Liver (tissue), 9 donors: ENCODE data around the gene TCAP. TPM values are rescaled to one million over a fixed set of nuclear protein-coding genes. Genes with fewer than 3 reads are reported as not detected.

Experiments
- DNase-seq: peaks from one replicate; pipeline ENCODE4 v3.0.0-alpha.2; 2017; ENCODE audit warnings: low spot score
- H3K27ac ChIP-seq, 2 donors: one replicate each; pipeline ENCODE4 v1.7.0; 2013; ENCODE audit warnings: inconsistent platforms in 2 of 2, low read length in 2 of 2, control low read depth in 1 of 2, low read depth in 1 of 2, mild to moderate bottlenecking in 1 of 2
- H3K27me3 ChIP-seq, 4 donors: one replicate each; pipeline versions ENCODE4 v1.6.1 to v1.7.0; 2013; ENCODE audit warnings: low read length in 3 of 4, inconsistent platforms in 1 of 4, mild to moderate bottlenecking in 1 of 4, moderate library complexity in 1 of 4; ENCODE audit not compliant: control insufficient read depth in 4 of 4, insufficient read depth in 4 of 4
- H3K36me3 ChIP-seq, 4 donors: one replicate each; pipeline versions ENCODE4 v1.6.1 to v1.7.0; 2013; ENCODE audit warnings: low read length in 3 of 4, mild to moderate bottlenecking in 3 of 4, low read depth in 1 of 4, moderate library complexity in 1 of 4; ENCODE audit not compliant: control insufficient read depth in 4 of 4, insufficient read depth in 3 of 4
- H3K4me1 ChIP-seq, 4 donors: one replicate each; pipeline versions ENCODE4 v1.6.1 to v1.7.0; 2013; ENCODE audit warnings: low read length in 3 of 4, mild to moderate bottlenecking in 3 of 4, moderate library complexity in 1 of 4; ENCODE audit not compliant: control insufficient read depth in 4 of 4, insufficient read depth in 4 of 4
- H3K4me3 ChIP-seq, 3 donors: one replicate each; pipeline versions ENCODE4 v1.6.1 to v1.7.0; 2013; ENCODE audit warnings: low read length in 3 of 3, control low read depth in 1 of 3, low read depth in 1 of 3, mild to moderate bottlenecking in 1 of 3
- H3K9ac ChIP-seq, 2 donors: one replicate each; pipeline ENCODE4 v1.7.0; 2013; ENCODE audit warnings: low read length in 2 of 2, mild to moderate bottlenecking in 2 of 2, moderate library complexity in 2 of 2, control low read depth in 1 of 2, low read depth in 1 of 2
- H3K9me3 ChIP-seq, 4 donors: one replicate each; pipeline versions ENCODE4 v1.6.1 to v1.7.0; 2013; ENCODE audit warnings: low read length in 3 of 4; ENCODE audit not compliant: control insufficient read depth in 4 of 4
- EGR1 ChIP-seq, 2 donors: IDR thresholded peaks; 2 replicates each; pipeline ENCODE4 v1.6.1; 2016 to 2018; ENCODE audit warnings: antibody characterized with exemption in 2 of 2, low read depth in 2 of 2
- FOXA1 ChIP-seq: IDR thresholded peaks from 2 replicates; pipeline ENCODE4 v1.6.1; 2016; ENCODE audit warnings: antibody characterized with exemption
- FOXA2 ChIP-seq: IDR thresholded peaks from 2 replicates; pipeline ENCODE4 v1.6.1; 2016; ENCODE audit warnings: antibody characterized with exemption
- GABPA ChIP-seq, 2 donors: IDR thresholded peaks in 1 of 2; conservative IDR thresholded peaks in 1 of 2; 2 replicates each; pipeline ENCODE4 v1.6.1; 2016; ENCODE audit warnings: antibody characterized with exemption in 2 of 2, mild to moderate bottlenecking in 1 of 2, moderate library complexity in 1 of 2
- HNF4G ChIP-seq: IDR thresholded peaks from 2 replicates; pipeline ENCODE4 v1.6.1; 2016; ENCODE audit warnings: antibody characterized with exemption
- JUND ChIP-seq, 2 donors: IDR thresholded peaks; 2 replicates each; pipeline ENCODE4 v1.6.1; 2016; ENCODE audit warnings: antibody characterized with exemption in 2 of 2
- MAX ChIP-seq: IDR thresholded peaks from 2 replicates; pipeline ENCODE4 v1.6.1; 2016; ENCODE audit warnings: antibody characterized with exemption
- NR2F2 ChIP-seq: IDR thresholded peaks from 2 replicates; pipeline ENCODE4 v1.6.1; 2016; ENCODE audit warnings: antibody characterized with exemption
- RAD21 ChIP-seq, 2 donors: IDR thresholded peaks; 2 replicates each; pipeline ENCODE4 v1.6.1; 2016; ENCODE audit warnings: antibody characterized with exemption in 2 of 2, mild to moderate bottlenecking in 2 of 2
- RXRA ChIP-seq, 2 donors: IDR thresholded peaks; 2 replicates each; pipeline ENCODE4 v1.6.1; 2017 to 2018; ENCODE audit warnings: antibody characterized with exemption in 2 of 2, mild to moderate bottlenecking in 1 of 2
- SP1 ChIP-seq: IDR thresholded peaks from 2 replicates; pipeline ENCODE4 v1.6.1; 2018; ENCODE audit warnings: antibody characterized with exemption, mild to moderate bottlenecking
- TAF1 ChIP-seq: conservative IDR thresholded peaks from 2 replicates; pipeline ENCODE4 v1.6.1; 2016; ENCODE audit warnings: antibody characterized with exemption, mild to moderate bottlenecking
- YY1 ChIP-seq: IDR thresholded peaks from 2 replicates; pipeline ENCODE4 v1.6.1; 2016; ENCODE audit warnings: antibody characterized with exemption, mild to moderate bottlenecking
- ZBTB33 ChIP-seq: IDR thresholded peaks from 2 replicates; pipeline ENCODE4 v1.6.1; 2016; ENCODE audit warnings: antibody characterized with exemption
- WGBS: extraction: QIAGEN DNeasy Blood & Tissue Kit; methylation state at CpG from one replicate; pipeline ENCODE4 v1.1.7; 2013; 5-methylcytosine and 5-hydroxymethylcytosine counted together
- polyA plus RNA-seq, 2 donors: library from polyadenylated mRNA; stranded (reverse) in 1 of 2; unstranded in 1 of 2; fragments of 200-250 nt in 1 of 2; fragments of >200 nt in 1 of 2; fragmentation: Nextera tagmentation in 1 of 2; extraction: Ambion mirVana in 1 of 2; gene quantifications; one replicate each; pipeline versions ENCODE4 v1.2.1 to v1.2.3, GENCODE V29; 2013 to 2015
- total RNA-seq, 2 donors: library from RNA; depleted of rRNA; stranded (reverse); fragments of >200 nt; gene quantifications; one replicate each; pipeline ENCODE4 v1.2.3, GENCODE V29; 2014
- TF ChIP-seq, protein P1 (sequence below): fragments of 150-350 bp; IDR thresholded peaks from 2 replicates; pipeline ENCODE4 v1.5.1; 2017; ENCODE audit warnings: improper control_type of control experiment, low read depth, low read length; ENCODE audit not compliant: missing input control
- TF ChIP-seq, protein P2 (sequence below): IDR thresholded peaks from 2 replicates; pipeline ENCODE4 v1.6.1; 2016; ENCODE audit warnings: antibody characterized with exemption
- donor health status: healthy.
- donor health status: healthy.
- donor health status: healthy.
- donor health status: healthy.
- donor health status: healthy.

The TCAP gene
- total and polyA plus RNA-seq, 4 donors = 0.14 to 0.67 (median 0.22) TPM; not detected in 1

DNA sequence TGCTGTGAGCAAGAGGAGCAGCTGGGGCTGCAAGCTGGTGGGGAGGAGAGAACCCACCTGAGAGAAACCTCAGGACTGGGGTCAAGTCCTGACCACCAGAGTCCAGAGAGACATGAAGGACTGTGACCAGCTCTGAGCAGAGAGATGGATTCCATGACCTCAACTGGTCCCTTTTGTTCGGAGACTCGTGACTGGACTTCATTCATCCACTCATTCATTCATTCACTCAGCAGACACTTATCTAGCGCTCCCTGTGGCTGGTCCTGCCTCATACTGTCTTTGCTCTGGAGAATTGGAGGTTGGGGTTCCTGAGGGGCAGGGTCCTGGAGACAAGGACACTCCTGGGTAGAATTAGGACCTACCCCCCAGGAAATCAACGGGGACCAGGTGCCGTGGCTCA, 38.8 kb downstream of the TCAP start:
- Histone ChIP-seq H3K36me3 (peaks cover 0 to 6% (median 0%) of the 10 kb centered on the region in 4 donors), H3K4me1 (peaks cover 32 to 73% (median 65%) of the 10 kb centered on the region in 4 donors)

DNA sequence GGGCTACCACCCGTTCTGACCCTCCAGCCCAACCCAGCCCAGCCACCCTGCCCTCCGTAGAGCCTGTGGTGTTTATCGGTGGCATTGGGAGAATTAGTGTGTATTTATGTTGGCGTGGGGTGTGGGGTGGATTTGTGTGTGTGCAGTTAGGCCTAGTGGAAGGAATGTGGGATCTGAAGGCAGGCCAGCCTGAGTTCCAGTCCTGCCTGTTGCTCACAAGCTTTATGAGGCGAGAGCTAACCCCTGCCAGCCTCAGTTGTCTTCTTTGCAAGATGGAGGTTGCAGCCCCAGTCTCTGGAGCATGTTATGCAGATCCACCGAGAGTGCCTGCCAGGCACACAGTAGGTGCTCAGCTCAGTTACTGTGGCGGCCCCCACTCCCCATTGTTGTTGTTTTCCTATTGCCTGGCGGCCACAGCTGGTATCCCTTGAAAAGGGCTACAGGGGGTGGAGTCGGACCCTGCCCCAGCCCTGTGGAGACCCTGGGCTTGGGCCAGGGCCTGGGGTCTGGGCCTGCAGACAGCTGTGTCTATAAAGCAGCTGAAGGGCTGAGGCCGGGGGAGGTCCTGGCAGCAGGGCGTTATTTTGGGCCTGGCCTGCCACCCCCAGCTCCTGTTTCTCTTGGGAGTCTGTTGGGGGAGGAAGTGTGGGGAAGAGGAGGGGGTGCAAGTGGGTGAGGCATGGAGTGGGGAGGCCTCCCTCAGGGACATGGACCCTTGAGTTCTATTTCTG, 39.8 kb downstream of the TCAP start:
- H3K9me3 ChIP-seq = no peaks in the 10 kb centered on the region
- TF ChIP-seq YY1 (no peak), RAD21 (IDR thresholded peaks at IDR 0.05) (no peak), JUND (IDR thresholded peaks at IDR 0.05) (no peak)
- TF ChIP-seq, protein P1, sequence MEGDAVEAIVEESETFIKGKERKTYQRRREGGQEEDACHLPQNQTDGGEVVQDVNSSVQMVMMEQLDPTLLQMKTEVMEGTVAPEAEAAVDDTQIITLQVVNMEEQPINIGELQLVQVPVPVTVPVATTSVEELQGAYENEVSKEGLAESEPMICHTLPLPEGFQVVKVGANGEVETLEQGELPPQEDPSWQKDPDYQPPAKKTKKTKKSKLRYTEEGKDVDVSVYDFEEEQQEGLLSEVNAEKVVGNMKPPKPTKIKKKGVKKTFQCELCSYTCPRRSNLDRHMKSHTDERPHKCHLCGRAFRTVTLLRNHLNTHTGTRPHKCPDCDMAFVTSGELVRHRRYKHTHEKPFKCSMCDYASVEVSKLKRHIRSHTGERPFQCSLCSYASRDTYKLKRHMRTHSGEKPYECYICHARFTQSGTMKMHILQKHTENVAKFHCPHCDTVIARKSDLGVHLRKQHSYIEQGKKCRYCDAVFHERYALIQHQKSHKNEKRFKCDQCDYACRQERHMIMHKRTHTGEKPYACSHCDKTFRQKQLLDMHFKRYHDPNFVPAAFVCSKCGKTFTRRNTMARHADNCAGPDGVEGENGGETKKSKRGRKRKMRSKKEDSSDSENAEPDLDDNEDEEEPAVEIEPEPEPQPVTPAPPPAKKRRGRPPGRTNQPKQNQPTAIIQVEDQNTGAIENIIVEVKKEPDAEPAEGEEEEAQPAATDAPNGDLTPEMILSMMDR = peak; percentile 34
- no peak for DNase-seq
- H3K4me1 ChIP-seq = peaks cover 30 to 64% (median 59%) of the 10 kb centered on the region in 4 donors
- no peaks in the 10 kb centered on the region for H3K27me3 ChIP-seq
- WGBS = 66% methylated on average over 11 of the region's 11 CpGs
- H3K4me3 ChIP-seq = no peak overlapping the region
- peaks cover 0 to 10% (median 1%) of the 10 kb centered on the region in 4 donors for H3K36me3 ChIP-seq
- peak overlapping the region in 1 of 2 donors; percentile 41 for H3K9ac ChIP-seq
- H3K27ac ChIP-seq = peak overlapping the region; percentile 95 to 98

More for the DNA sequence above, 38.8 kb downstream of the TCAP start:
- DNase-seq = no peak
- no peaks in the 10 kb centered on the region for H3K27me3 ChIP-seq
- no peaks in the 10 kb centered on the region for H3K9me3 ChIP-seq
- TF ChIP-seq RXRA (IDR thresholded peaks at IDR 0.05) (no peak), RAD21 (IDR thresholded peaks at IDR 0.05) (no peak), FOXA1 (no peak), YY1 (no peak), HNF4G (no peak), GABPA (IDR thresholded peaks at IDR 0.05 in 1 of 2, conservative IDR thresholded peaks at IDR 0.05 in 1 of 2) (no peak), SP1 (no peak), FOXA2 (no peak), EGR1 (IDR thresholded peaks at IDR 0.05; ENCODE audit: low read depth in 2 of 2) (no peak), NR2F2 (no peak), TAF1 (no peak)
- TF ChIP-seq, protein P1 = no peak
- peak overlapping the region; percentile 64 to 73 for H3K9ac ChIP-seq
- no peak overlapping the region for H3K4me3 ChIP-seq
- peak overlapping the region; percentile 95 to 98 for H3K27ac ChIP-seq
- 73% methylated on average over 5 of the region's 5 CpGs for WGBS

DNA sequence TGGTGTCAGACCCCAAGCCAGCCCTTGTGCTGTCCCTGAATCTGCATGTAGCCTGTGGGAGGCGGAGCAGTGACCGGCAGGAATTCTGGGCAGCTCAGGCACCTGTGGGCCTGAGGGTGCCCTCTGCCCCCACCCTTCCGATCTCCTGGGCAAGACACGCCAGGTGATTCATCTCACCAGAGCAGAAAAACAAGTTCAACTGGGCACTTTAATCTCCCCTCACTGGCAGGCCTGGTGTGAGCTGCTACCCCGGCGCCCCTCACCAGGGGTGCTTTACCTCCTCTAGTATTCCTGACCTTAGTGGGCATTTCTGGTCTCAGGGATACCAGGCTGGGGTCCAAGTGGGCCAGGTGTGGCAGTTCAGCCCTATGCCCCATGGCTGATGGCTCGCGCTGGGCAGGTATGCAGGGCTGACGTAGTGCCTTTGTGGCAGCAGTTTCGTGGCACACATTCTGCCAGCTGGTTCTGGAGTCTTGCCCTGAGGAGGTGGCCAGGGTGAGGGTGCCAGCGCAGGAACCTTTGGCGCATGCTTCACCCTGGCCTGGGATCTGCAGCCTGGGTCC, 40.7 kb downstream of the TCAP start:
- H3K9ac ChIP-seq = peak overlapping the region in 1 of 2 donors; percentile 41
- WGBS = 33% methylated on average over 12 of the region's 12 CpGs
- peak overlapping the region in 1 of 3 donors; percentile 26 for H3K4me3 ChIP-seq
- peak overlapping the region; percentile 95 to 98 for H3K27ac ChIP-seq
- H3K27me3 ChIP-seq = no peaks in the 10 kb centered on the region
- no peaks in the 10 kb centered on the region for H3K9me3 ChIP-seq
- no peak for DNase-seq
- H3K4me1 ChIP-seq = peaks cover 29 to 63% (median 59%) of the 10 kb centered on the region in 4 donors
- peaks cover 0 to 15% (median 3%) of the 10 kb centered on the region in 4 donors for H3K36me3 ChIP-seq
- peak; percentile 62 for TF ChIP-seq MAX
- peak; percentile 71 for TF ChIP-seq SP1
- peak; percentile 29 to 82 for TF ChIP-seq JUND (IDR thresholded peaks at IDR 0.05)
- no peak for TF ChIP-seq FOXA2
- TF ChIP-seq GABPA (IDR thresholded peaks at IDR 0.05 in 1 of 2, conservative IDR thresholded peaks at IDR 0.05 in 1 of 2) = no peak
- TF ChIP-seq ZBTB33 = no peak
- no peak for TF ChIP-seq TAF1
- TF ChIP-seq, protein P2, sequence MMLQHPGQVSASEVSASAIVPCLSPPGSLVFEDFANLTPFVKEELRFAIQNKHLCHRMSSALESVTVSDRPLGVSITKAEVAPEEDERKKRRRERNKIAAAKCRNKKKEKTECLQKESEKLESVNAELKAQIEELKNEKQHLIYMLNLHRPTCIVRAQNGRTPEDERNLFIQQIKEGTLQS = no peak
- TF ChIP-seq HNF4G = no peak
